WTC11 (cell line): Measurements from ENCODE around the gene OTUD3. TPM values are rescaled to one million over a fixed set of nuclear protein-coding genes. Genes with fewer than 3 reads are reported as not detected.

Experiments
- ATAC-seq: fragments of 200-7000 bp; cut with Tn5 transposase; 2 replicates; pipeline ENCODE4 v1.10.0; 2021; ENCODE audit warnings: mild to moderate bottlenecking, moderate library complexity
- CTCF ChIA-PET: fragments of 300-600 bp; sonication (Branson Sonifier 250); formaldehyde crosslinking; loops from one replicate; lab custom pipeline; 2021; ENCODE audit warnings: antibody characterized with exemption; lab: Charles Lee
- POLR2A ChIA-PET: fragments of 350-600 bp; sonication (Branson Sonifier 250); formaldehyde crosslinking; loops from one replicate; lab custom pipeline; 2021; ENCODE audit warnings: antibody characterized with exemption; lab: Charles Lee
- DNase-seq: peaks from one replicate; pipeline ENCODE4 v3.0.0; 2021; ENCODE audit warnings: low spot score
- H3K27ac Mint-ChIP-seq: 2 replicates; pipeline ENCODE4 v1.8.0; 2021; ENCODE audit warnings: mixed read lengths
- H3K27me3 Mint-ChIP-seq: 2 replicates; pipeline ENCODE4 v1.8.0; 2021; ENCODE audit warnings: low read depth, mild to moderate bottlenecking, moderate library complexity, mixed read lengths
- H3K36me3 Mint-ChIP-seq: 2 replicates; pipeline ENCODE4 v1.8.0; 2021; ENCODE audit warnings: mixed read lengths
- H3K4me1 Mint-ChIP-seq: 2 replicates; pipeline ENCODE4 v1.8.0; 2022; ENCODE audit warnings: mixed read lengths
- H3K4me3 Mint-ChIP-seq: 2 replicates; pipeline ENCODE4 v1.8.0; 2021; ENCODE audit warnings: mild to moderate bottlenecking, moderate library complexity, mixed read lengths
- H3K9me3 Mint-ChIP-seq: 2 replicates; pipeline ENCODE4 v1.8.0; 2021; ENCODE audit warnings: mixed read lengths
- ATF1 ChIP-seq: sonication (generic); formaldehyde crosslinking; IDR thresholded peaks from 2 replicates; pipeline ENCODE4 v1.8.1; 2023; ENCODE audit warnings: mild to moderate bottlenecking, moderate library complexity, missing genetic modification reagents
- CBFB ChIP-seq: sonication (generic); formaldehyde crosslinking; IDR thresholded peaks from 2 replicates; pipeline ENCODE4 v1.8.1; 2022; ENCODE audit warnings: mild to moderate bottlenecking, low read depth, missing genetic modification reagents
- FOXK1 ChIP-seq: sonication (generic); formaldehyde crosslinking; IDR thresholded peaks from 2 replicates; pipeline ENCODE4 v1.8.0; 2022; ENCODE audit warnings: mild to moderate bottlenecking, moderate library complexity, missing genetic modification reagents
- GRHL2 ChIP-seq: fragments of 250-450 bp; sonication (Bioruptor Pico); IDR thresholded peaks from 2 replicates; pipeline ENCODE4 v1.8.0; 2022; ENCODE audit warnings: mild to moderate bottlenecking, moderate library complexity; ENCODE audit not compliant: insufficient replicate concordance, severe bottlenecking
- MXD4 ChIP-seq: fragments of 250-450 bp; sonication (Bioruptor Pico); IDR thresholded peaks from 2 replicates; pipeline ENCODE4 v1.8.0; 2021; ENCODE audit warnings: mild to moderate bottlenecking, moderate library complexity, borderline replicate concordance
- NR2C2 ChIP-seq: sonication (generic); formaldehyde crosslinking; IDR thresholded peaks from 2 replicates; pipeline ENCODE4 v1.8.0; 2022; ENCODE audit warnings: mild to moderate bottlenecking, missing genetic modification reagents
- NR3C1 ChIP-seq: sonication (generic); formaldehyde crosslinking; conservative IDR thresholded peaks from 2 replicates; pipeline ENCODE4 v1.8.1; 2023; ENCODE audit warnings: low read depth, mild to moderate bottlenecking, missing genetic modification reagents
- OVOL2 ChIP-seq: fragments of 250-450 bp; sonication (Bioruptor Pico); IDR thresholded peaks from 2 replicates; pipeline ENCODE4 v1.9.0; 2021; ENCODE audit warnings: mild to moderate bottlenecking, borderline replicate concordance
- ZNF121 ChIP-seq: sonication (generic); formaldehyde crosslinking; IDR thresholded peaks from 2 replicates; pipeline ENCODE4 v1.8.0; 2023; ENCODE audit warnings: missing genetic modification reagents
- ZNF232 ChIP-seq: sonication (generic); formaldehyde crosslinking; IDR thresholded peaks from 2 replicates; pipeline ENCODE4 v1.8.0; 2022; ENCODE audit warnings: mild to moderate bottlenecking, missing genetic modification reagents
- ZNF263 ChIP-seq: sonication (generic); formaldehyde crosslinking; IDR thresholded peaks from 2 replicates; pipeline ENCODE4 v1.8.1; 2022; ENCODE audit warnings: low read depth, mild to moderate bottlenecking, moderate library complexity, missing genetic modification reagents
- total RNA-seq: library from RNA; stranded (reverse); gene quantifications from 3 replicates; pipeline ENCODE4 v1.2.3, GENCODE V29; 2021
- TF ChIP-seq, protein P1 (sequence below): sonication (generic); formaldehyde crosslinking; IDR thresholded peaks from 2 replicates; pipeline ENCODE4 v1.8.1; 2023; ENCODE audit warnings: mild to moderate bottlenecking, missing genetic modification reagents, borderline replicate concordance
- TF ChIP-seq, protein P2 (sequence below): sonication (generic); formaldehyde crosslinking; IDR thresholded peaks from 2 replicates; pipeline ENCODE4 v1.8.0; 2022; ENCODE audit warnings: mild to moderate bottlenecking, missing genetic modification reagents
- TF ChIP-seq, protein P3 (sequence below): fragments of 250-450 bp; sonication (Bioruptor Pico); IDR thresholded peaks from 2 replicates; pipeline ENCODE4 v1.8.0; 2021; ENCODE audit warnings: mild to moderate bottlenecking
- TF ChIP-seq, protein P4 (sequence below): sonication (generic); formaldehyde crosslinking; IDR thresholded peaks from 2 replicates; pipeline ENCODE4 v1.8.1; 2022; ENCODE audit warnings: low read depth, mild to moderate bottlenecking, moderate library complexity, missing genetic modification reagents, borderline replicate concordance
- TF ChIP-seq, protein P5 (sequence below): fragments of 250-450 bp; sonication (Bioruptor Pico); IDR thresholded peaks from 2 replicates; pipeline ENCODE4 v2.1.2; 2022; ENCODE audit warnings: mild to moderate bottlenecking, moderate library complexity
- TF ChIP-seq, protein P6 (sequence below): sonication (generic); formaldehyde crosslinking; conservative IDR thresholded peaks from 2 replicates; pipeline ENCODE4 v1.8.1; 2023; ENCODE audit warnings: mild to moderate bottlenecking, low read depth, missing genetic modification reagents, moderate library complexity
- TF ChIP-seq, protein P7 (sequence below): sonication (generic); formaldehyde crosslinking; IDR thresholded peaks from 2 replicates; pipeline ENCODE4 v1.8.1; 2023; ENCODE audit warnings: mild to moderate bottlenecking, moderate library complexity, missing genetic modification reagents

OTUD3 gene
- total RNA-seq, 1 experiment from 2014 or later = 16.1 TPM

DNA sequence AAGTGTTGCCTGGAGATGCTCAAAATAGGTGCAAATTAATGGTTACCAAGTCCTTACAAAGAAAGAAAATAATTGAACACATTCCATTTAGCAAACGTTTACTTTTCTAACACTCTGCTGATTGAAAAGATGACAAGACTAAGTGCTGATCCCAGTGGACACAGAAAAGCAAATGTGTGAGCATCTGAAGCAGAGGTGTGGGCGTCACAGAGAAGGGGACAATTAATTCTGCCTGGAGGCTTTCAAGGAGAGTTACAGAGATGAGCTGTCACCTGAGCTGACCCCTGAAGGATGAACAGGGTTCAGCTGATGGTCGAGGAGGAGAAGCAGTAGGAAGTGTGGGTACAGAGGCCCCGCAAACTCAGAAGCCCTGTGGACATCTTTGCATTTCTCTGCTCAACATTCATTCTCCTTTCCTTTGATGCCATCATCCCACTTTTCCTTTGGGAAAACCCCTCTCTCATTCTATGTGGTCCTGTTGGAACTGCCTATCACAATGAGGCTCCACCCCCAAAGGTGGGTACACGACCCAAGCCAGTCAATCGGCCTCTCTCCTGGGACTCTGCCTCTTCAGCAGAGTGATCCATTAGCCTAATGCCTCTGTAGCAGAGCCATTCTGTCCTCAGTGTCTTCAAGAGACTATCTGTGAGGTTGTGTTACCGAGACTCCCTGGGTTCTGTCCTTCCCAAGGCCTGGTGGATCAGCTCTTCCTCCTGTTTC is 58.5 kb downstream of the OTUD3 start:
- TF ChIP-seq FOXK1 (CRISPR knock-in tag) = no peak
- no peak for TF ChIP-seq GRHL2 (CRISPR knock-in tag)
- TF ChIP-seq, protein P1, sequence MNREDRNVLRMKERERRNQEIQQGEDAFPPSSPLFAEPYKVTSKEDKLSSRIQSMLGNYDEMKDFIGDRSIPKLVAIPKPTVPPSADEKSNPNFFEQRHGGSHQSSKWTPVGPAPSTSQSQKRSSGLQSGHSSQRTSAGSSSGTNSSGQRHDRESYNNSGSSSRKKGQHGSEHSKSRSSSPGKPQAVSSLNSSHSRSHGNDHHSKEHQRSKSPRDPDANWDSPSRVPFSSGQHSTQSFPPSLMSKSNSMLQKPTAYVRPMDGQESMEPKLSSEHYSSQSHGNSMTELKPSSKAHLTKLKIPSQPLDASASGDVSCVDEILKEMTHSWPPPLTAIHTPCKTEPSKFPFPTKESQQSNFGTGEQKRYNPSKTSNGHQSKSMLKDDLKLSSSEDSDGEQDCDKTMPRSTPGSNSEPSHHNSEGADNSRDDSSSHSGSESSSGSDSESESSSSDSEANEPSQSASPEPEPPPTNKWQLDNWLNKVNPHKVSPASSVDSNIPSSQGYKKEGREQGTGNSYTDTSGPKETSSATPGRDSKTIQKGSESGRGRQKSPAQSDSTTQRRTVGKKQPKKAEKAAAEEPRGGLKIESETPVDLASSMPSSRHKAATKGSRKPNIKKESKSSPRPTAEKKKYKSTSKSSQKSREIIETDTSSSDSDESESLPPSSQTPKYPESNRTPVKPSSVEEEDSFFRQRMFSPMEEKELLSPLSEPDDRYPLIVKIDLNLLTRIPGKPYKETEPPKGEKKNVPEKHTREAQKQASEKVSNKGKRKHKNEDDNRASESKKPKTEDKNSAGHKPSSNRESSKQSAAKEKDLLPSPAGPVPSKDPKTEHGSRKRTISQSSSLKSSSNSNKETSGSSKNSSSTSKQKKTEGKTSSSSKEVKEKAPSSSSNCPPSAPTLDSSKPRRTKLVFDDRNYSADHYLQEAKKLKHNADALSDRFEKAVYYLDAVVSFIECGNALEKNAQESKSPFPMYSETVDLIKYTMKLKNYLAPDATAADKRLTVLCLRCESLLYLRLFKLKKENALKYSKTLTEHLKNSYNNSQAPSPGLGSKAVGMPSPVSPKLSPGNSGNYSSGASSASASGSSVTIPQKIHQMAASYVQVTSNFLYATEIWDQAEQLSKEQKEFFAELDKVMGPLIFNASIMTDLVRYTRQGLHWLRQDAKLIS (CRISPR knock-in tag) = no peak
- TF ChIP-seq ZNF121 (CRISPR knock-in tag) = no peak
- TF ChIP-seq NR3C1 = no peak
- TF ChIP-seq, protein P2, sequence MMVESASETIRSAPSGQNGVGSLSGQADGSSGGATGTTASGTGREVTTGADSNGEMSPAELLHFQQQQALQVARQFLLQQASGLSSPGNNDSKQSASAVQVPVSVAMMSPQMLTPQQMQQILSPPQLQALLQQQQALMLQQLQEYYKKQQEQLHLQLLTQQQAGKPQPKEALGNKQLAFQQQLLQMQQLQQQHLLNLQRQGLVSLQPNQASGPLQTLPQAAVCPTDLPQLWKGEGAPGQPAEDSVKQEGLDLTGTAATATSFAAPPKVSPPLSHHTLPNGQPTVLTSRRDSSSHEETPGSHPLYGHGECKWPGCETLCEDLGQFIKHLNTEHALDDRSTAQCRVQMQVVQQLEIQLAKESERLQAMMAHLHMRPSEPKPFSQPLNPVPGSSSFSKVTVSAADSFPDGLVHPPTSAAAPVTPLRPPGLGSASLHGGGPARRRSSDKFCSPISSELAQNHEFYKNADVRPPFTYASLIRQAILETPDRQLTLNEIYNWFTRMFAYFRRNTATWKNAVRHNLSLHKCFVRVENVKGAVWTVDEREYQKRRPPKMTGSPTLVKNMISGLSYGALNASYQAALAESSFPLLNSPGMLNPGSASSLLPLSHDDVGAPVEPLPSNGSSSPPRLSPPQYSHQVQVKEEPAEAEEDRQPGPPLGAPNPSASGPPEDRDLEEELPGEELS (CRISPR knock-in tag) = no peak
- TF ChIP-seq, protein P3, sequence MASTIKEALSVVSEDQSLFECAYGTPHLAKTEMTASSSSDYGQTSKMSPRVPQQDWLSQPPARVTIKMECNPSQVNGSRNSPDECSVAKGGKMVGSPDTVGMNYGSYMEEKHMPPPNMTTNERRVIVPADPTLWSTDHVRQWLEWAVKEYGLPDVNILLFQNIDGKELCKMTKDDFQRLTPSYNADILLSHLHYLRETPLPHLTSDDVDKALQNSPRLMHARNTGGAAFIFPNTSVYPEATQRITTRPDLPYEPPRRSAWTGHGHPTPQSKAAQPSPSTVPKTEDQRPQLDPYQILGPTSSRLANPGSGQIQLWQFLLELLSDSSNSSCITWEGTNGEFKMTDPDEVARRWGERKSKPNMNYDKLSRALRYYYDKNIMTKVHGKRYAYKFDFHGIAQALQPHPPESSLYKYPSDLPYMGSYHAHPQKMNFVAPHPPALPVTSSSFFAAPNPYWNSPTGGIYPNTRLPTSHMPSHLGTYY = no peak
- TF ChIP-seq, protein P4, sequence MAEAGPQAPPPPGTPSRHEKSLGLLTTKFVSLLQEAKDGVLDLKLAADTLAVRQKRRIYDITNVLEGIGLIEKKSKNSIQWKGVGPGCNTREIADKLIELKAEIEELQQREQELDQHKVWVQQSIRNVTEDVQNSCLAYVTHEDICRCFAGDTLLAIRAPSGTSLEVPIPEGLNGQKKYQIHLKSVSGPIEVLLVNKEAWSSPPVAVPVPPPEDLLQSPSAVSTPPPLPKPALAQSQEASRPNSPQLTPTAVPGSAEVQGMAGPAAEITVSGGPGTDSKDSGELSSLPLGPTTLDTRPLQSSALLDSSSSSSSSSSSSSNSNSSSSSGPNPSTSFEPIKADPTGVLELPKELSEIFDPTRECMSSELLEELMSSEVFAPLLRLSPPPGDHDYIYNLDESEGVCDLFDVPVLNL (CRISPR knock-in tag) = no peak
- no peak for TF ChIP-seq OVOL2
- TF ChIP-seq ZNF232 (CRISPR knock-in tag) = no peak
- TF ChIP-seq CBFB = no peak
- TF ChIP-seq NR2C2 (CRISPR knock-in tag) = no peak
- H3K27me3 Mint-ChIP-seq = peaks cover 2% of the 10 kb centered on the region; the same call in 1 of the 2 replicates
- peaks cover 31% of the 10 kb centered on the region for H3K9me3 Mint-ChIP-seq
- ATAC-seq (no peak), DNase-seq (no peak)
- ChIA-PET POLR2A (no interaction called here), CTCF (interaction anchor here (0.5 kb wide), 1 partner anchor 9 kb away, joined by 3 read pairs; no protein-coding TSS in a partner anchor)
- no peak overlapping the region for H3K27ac Mint-ChIP-seq
- no peak overlapping the region for H3K4me3 Mint-ChIP-seq
- H3K4me1 Mint-ChIP-seq = peaks cover 14% of the 10 kb centered on the region
- peaks cover 4% of the 10 kb centered on the region for H3K36me3 Mint-ChIP-seq

DNA sequence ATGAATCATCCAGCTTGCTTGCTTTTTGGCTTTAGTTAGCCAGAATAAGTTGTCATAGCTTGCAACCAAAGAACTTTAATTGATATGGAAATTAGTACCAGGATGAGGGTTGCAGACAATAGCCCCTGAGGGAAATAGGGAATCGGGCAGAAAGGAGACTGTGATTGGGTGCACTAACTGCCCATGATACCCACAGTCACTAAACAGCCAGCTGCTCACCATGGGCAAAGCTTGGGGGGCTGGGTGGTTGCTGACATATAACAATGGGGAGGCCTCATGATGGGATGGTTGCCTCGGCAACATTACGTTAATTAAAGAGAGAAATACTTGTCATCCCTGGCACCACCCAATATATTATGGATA is 59.0 kb downstream of the OTUD3 start:
- POLR2A ChIA-PET = no interaction called here
- CTCF ChIA-PET = interaction anchor here (0.5 kb wide), 1 partner anchor 8 kb away, joined by 3 read pairs; no protein-coding TSS in a partner anchor

More for the DNA sequence above, 59.0 kb downstream of the OTUD3 start:
- Mint-ChIP-seq H3K9me3 (peaks cover 31% of the 10 kb centered on the region), H3K4me1 (peaks cover 12% of the 10 kb centered on the region), H3K4me3 (no peak overlapping the region), H3K27me3 (peaks cover 2% of the 10 kb centered on the region; the same call in 1 of the 2 replicates), H3K36me3 (peaks cover 4% of the 10 kb centered on the region), H3K27ac (no peak overlapping the region)
- TF ChIP-seq ATF1 (CRISPR knock-in tag) (no peak), MXD4 (CRISPR knock-in tag) (no peak), ZNF263 (CRISPR knock-in tag) (no peak)
- TF ChIP-seq, protein P5, sequence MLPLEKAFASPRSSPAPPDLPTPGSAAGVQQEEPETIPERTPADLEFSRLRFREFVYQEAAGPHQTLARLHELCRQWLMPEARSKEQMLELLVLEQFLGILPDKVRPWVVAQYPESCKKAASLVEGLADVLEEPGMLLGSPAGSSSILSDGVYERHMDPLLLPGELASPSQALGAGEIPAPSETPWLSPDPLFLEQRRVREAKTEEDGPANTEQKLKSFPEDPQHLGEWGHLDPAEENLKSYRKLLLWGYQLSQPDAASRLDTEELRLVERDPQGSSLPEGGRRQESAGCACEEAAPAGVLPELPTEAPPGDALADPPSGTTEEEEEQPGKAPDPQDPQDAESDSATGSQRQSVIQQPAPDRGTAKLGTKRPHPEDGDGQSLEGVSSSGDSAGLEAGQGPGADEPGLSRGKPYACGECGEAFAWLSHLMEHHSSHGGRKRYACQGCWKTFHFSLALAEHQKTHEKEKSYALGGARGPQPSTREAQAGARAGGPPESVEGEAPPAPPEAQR (CRISPR knock-in tag) = no peak
- TF ChIP-seq, protein P6, sequence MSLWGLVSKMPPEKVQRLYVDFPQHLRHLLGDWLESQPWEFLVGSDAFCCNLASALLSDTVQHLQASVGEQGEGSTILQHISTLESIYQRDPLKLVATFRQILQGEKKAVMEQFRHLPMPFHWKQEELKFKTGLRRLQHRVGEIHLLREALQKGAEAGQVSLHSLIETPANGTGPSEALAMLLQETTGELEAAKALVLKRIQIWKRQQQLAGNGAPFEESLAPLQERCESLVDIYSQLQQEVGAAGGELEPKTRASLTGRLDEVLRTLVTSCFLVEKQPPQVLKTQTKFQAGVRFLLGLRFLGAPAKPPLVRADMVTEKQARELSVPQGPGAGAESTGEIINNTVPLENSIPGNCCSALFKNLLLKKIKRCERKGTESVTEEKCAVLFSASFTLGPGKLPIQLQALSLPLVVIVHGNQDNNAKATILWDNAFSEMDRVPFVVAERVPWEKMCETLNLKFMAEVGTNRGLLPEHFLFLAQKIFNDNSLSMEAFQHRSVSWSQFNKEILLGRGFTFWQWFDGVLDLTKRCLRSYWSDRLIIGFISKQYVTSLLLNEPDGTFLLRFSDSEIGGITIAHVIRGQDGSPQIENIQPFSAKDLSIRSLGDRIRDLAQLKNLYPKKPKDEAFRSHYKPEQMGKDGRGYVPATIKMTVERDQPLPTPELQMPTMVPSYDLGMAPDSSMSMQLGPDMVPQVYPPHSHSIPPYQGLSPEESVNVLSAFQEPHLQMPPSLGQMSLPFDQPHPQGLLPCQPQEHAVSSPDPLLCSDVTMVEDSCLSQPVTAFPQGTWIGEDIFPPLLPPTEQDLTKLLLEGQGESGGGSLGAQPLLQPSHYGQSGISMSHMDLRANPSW (CRISPR knock-in tag) = no peak
- TF ChIP-seq, protein P7, sequence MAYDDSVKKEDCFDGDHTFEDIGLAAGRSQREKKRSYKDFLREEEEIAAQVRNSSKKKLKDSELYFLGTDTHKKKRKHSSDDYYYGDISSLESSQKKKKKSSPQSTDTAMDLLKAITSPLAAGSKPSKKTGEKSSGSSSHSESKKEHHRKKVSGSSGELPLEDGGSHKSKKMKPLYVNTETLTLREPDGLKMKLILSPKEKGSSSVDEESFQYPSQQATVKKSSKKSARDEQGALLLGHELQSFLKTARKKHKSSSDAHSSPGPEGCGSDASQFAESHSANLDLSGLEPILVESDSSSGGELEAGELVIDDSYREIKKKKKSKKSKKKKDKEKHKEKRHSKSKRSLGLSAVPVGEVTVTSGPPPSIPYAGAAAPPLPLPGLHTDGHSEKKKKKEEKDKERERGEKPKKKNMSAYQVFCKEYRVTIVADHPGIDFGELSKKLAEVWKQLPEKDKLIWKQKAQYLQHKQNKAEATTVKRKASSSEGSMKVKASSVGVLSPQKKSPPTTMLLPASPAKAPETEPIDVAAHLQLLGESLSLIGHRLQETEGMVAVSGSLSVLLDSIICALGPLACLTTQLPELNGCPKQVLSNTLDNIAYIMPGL (CRISPR knock-in tag) = no peak
- ATAC-seq (no peak), DNase-seq (no peak)
